Measurements from ENCODE around the gene OPCML. TPM values are rescaled to one million over a fixed set of nuclear protein-coding genes. Genes with fewer than 3 reads are reported as not detected.

Gene OPCML
- total RNA-seq, 1 experiment from 2014 or later: 0.94 TPM

- WGBS (ENCODE audit: extremely low coverage, insufficient read length, low lambda C conversion rate): no CpG with 5 or more reads among the region's 7 CpGs
- H3K27ac Mint-ChIP-seq: no peak overlapping the region
Measured at GRCh38 chr11:133046252-133046651, 486.0 kb downstream of the OPCML start.

More at GRCh38 chr11:133046252-133046651, 486.0 kb downstream of the OPCML start:
- no peaks in the 10 kb centered on the region for H3K79me1 ChIP-seq (ENCODE audit: insufficient read depth, low read depth, low read length, poor library complexity, severe bottlenecking)
- H3K23me2 ChIP-seq (ENCODE audit: insufficient read length, low read depth, low read length, poor library complexity, severe bottlenecking): no peaks in the 10 kb centered on the region
- no peak overlapping the region for H3K4me3 Mint-ChIP-seq
- no peak overlapping the region for H3K27ac ChIP-seq (ENCODE audit: insufficient read length, low read depth, low read length)
- H3K27me3 ChIP-seq (ENCODE audit: insufficient read depth, low read length): no peaks in the 10 kb centered on the region
- no peak overlapping the region for H3K9ac ChIP-seq (ENCODE audit: extremely low read depth, insufficient read length, low read length)
- H3K14ac ChIP-seq (ENCODE audit: insufficient read depth, low read length): no peak overlapping the region
- H2BK120ac ChIP-seq (ENCODE audit: low read depth, low read length, poor library complexity, severe bottlenecking): no peak overlapping the region
- H3K56ac ChIP-seq (ENCODE audit: insufficient read length, low read depth, low read length): no peak overlapping the region
- no peak for TF ChIP-seq CTCF (conservative IDR thresholded peaks at IDR 0.05)
- H3K18ac ChIP-seq (ENCODE audit: insufficient read length, low read depth, low read length): no peak overlapping the region
- no peaks in the 10 kb centered on the region for H4K20me1 ChIP-seq (ENCODE audit: control insufficient read depth, insufficient read depth, insufficient read length)
- H3K4me1 Mint-ChIP-seq: peaks cover 34 to 39% of the 10 kb centered on the region in 2 experiments
- H3K9me3 Mint-ChIP-seq: no peaks in the 10 kb centered on the region
- H4K91ac ChIP-seq (ENCODE audit: insufficient read length, low read depth, low read length): no peak overlapping the region
- no peaks in the 10 kb centered on the region for H3K9me3 ChIP-seq (ENCODE audit: control insufficient read depth, low read depth, low read length)
- no peak overlapping the region for H2BK12ac ChIP-seq (ENCODE audit: insufficient read length, low read depth, low read length)
- no peak overlapping the region for H2AK5ac ChIP-seq (ENCODE audit: insufficient read length, low read length)
- no peak overlapping the region for H4K5ac ChIP-seq (ENCODE audit: insufficient read length, low read depth, low read length)
- no peak overlapping the region for H2BK20ac ChIP-seq (ENCODE audit: low read depth, low read length, poor library complexity, severe bottlenecking)
- no peaks in the 10 kb centered on the region for H3K79me2 ChIP-seq (ENCODE audit: insufficient read depth, low read length)
- H2BK5ac ChIP-seq (ENCODE audit: insufficient read length, low read length): no peak overlapping the region
- no peak for DNase-seq
- no peak overlapping the region for H3K4ac ChIP-seq (ENCODE audit: low read depth, low read length)
- no peak overlapping the region for H2AFZ ChIP-seq (ENCODE audit: low read length)
- peaks cover 24% of the 10 kb centered on the region for H3K27me3 Mint-ChIP-seq (ENCODE audit: low read depth)
- no peak overlapping the region for H4K8ac ChIP-seq (replicated peaks; ENCODE audit: insufficient read length, low read depth, low read length)
- H3T11ph ChIP-seq (ENCODE audit: low read length): no peak overlapping the region
- no peaks in the 10 kb centered on the region for H3K36me3 Mint-ChIP-seq (ENCODE audit: insufficient read depth in 1 of 3, low read depth in 3 of 3)
- H3K4me2 ChIP-seq (ENCODE audit: insufficient read depth, insufficient read length, low read length): no peak overlapping the region
- no peak overlapping the region for H2BK15ac ChIP-seq (ENCODE audit: low read depth, low read length)
- H3K23ac ChIP-seq (ENCODE audit: insufficient read length, low read depth, low read length): no peak overlapping the region
- H3K4me1 ChIP-seq (ENCODE audit: insufficient read depth, low read length): peaks cover 4% of the 10 kb centered on the region; the same call in 1 of the 2 replicates

All from H9 (cell line).